ENCODE data around the gene MCM3AP.

MCM3AP gene

DNA sequence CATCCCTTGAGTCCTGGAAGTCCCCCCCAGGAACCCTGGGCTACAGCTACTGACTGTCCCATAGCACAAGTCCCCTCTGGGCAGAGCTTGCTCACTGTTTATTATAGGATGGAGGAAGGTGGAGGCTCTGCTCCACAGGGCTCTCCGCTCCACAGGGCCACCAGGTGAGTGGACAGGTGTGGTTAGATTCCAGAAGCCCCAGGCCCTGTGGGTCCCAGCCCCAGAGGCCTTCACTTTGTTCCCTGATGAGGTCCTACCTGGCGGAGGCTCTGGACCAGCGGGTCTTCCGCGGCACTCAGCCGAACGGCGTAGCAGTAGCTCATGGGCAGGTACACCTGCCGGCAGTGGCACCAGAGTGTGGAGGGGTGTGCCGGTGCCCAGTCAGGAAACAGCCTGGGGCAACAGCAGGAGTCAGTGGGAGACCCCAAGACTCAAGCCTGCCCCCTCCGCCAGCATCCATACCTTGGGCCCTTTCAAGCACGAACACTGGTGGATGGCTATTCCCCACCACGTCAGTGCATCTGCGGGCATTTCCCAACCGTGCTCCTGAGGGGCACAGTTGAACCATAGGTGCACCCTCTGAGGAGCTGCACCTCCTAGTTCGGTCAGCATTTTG is 69.2 kb downstream of the MCM3AP start:
- DNase-seq (ENCODE audit: low read depth): no peak

DNA sequence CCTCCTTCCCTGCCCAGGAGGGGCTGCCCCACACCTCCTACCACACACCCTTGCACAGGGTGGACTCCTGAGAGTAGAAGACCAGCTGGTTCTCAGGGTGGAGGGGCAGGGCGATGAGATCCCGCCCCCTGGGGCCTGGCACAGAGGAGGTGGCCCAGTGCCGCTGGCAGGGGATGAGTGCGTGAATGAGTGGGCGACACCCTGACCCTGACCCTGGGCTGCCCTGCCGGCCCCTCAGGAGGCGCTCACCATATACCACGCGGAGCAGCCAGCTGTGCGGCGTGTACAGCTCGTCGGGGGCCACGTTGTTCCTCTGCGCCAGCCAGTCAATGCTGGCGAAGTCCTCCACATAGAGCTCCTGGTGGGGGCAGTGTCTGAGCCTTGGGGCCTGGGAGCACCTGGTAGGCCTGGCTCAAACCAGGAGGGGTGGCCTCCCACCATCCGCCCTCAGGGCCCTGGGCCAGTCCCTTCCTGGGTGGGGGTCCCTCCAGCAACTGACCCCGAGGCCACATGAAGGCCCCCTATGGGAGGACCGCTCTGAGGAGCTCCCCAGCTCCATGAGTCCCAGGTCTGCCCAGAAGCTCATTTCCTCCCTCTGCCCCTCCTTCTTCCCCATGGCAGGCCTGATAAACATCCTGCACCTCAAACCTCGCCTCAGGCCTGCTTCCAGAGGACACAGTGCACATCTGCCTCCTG is 69.8 kb downstream of the MCM3AP start:
- DNase-seq (ENCODE audit: low read depth): no peak

DNA sequence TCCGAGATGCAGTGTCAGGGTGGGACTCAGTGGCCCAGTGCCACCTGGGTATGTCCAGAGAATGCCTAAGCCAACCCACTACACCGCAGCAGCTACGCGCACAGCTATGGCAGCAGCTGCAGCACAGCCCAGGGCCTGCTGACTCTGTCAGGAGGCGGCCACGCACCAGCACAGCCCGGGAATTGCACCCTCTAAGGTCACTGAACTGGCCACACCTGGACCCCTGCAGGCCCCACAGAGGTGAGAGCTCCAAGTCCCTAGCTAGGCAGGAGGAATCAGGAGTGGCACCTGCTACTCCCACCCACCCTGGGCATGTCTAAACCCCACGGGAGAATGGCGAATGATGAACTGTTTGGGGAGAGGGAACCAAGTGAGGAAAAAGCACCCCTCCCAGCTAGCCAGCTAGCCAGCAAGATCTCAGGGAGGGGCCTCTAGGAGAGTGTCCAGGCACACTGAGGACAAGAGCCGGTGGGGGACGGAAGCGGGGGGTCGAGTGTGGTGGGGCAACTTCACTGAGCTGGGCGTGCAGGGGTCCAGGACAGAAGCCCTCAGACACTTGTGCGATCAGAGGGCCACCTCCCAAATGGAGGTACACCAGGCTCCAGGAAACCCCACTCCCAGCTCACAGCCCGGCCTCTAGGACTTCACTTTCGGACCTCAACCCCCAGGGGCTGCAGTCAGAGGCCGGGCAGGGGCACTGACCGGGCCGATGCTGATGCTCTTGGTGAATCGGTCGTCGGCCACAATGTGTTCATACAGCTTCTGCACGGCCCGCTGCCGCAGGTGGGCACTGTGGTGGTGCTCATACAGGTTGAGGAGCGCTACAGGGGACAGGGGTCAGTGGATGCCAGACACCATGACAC is 70.7 kb downstream of the MCM3AP start:
- DNase-seq (ENCODE audit: low read depth): no peak

DNA sequence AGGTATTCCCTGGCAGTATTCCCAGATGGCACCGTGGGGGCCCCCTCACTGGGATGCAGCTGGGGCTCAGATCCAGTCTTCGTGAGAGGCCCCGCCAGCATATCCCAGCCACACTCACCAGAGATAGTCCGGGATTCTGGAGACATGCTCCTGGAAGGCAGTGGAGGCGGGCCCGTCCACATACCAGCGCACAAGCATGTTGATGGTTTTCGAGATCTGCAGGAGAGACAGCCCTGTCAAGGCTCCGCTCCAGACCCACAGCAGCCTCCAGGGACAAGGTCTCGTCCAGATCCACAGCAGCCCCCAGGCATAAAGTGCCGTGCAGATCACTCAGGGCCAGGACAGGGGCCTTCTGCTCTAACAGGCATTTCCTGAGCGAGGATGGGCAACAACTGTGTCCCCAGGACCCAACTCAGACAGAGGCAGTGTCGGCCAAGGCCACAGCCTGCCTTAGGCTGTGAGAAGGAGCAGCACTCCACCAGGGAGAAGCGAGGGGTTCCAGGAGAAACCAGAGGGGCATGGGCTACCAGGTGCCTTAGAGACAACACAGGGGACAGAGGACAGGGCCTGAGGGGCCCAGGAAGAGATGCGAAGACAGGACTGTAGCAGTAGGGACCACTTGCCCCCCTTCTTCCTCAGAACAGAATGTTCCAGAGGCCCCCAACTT is 71.7 kb downstream of the MCM3AP start:
- no peak for DNase-seq (ENCODE audit: low read depth)

DNA sequence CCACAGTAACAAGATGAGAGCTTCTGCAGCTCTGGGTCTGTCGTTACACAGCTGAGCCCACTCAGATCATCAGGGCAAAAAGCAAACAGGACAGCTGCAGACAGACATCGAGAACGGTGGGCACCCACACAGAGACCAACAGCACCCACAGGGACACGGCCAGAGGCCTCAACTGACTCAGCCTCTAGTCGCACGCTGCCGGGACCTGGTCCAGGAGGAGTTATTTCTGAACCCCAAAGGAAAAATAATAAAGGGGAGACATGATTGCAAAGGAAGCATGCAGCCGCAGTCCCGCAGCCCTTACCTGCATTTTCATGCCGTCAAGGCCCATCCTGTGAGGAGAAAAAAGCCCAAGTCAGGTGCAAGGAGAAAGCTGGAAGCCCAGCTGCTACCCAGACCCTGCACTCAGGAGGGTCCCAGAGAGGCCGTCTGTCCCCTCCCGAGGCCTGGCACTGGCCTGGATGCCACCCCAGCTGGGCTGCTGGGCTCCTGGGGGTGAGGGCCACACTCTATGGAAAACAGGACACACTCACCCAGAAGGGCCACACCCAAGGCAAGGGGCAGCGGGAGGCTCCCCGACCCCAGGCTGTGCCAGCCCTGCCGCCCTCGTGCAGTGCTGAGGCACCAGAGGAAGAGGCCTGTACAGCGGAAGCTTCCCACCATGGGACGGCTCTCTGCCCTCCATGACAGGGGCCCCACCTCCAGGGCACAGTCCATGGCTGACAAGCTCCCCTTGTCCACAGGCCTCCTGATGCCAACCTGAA is 72.5 kb downstream of the MCM3AP start:
- no peak for DNase-seq (ENCODE audit: low read depth)

DNA sequence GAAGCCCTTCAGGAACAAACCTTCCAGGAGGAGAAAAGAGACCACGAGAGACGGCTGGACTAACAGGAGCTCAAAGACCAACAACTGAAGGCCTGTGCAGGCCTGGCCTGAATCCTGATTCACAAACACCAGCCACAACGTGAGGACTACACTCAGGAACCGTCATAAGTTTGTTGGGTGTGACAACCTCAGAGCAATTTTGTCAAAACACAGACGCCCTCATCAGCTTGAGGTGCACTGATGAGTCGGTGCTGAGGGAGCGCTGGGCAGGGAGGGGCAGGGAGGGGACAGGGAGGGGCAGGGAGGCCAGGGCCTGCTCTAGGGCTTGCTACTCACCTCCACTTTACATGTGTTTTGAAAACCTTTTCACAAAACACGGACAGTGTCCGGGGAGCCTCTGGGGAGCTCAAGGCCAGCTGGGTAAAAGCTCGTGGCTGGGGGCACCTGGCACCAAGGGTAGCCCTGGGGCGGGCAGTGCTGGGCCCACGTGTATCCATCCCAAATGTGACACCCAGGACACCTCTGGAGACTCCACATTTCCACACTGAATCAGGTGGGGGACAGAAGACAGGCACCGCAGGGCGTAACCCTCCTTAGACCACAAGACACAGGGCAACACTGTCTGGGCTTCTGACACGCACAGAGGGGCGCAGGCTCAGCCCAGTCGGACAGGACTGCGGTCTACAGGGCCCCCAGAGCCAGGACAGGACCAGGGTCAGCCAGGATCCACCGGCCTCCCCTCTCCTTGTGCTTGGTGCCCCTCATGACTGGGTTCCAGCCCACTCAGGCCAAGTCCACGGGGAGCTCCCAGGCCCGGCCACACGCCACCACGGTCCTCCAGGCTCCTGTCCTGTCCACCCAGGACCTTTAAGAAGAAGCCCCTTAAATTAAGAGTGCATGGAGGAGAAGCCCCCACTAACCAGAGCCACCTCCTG is 73.4 kb downstream of the MCM3AP start:
- no peak for DNase-seq (ENCODE audit: low read depth)

DNA sequence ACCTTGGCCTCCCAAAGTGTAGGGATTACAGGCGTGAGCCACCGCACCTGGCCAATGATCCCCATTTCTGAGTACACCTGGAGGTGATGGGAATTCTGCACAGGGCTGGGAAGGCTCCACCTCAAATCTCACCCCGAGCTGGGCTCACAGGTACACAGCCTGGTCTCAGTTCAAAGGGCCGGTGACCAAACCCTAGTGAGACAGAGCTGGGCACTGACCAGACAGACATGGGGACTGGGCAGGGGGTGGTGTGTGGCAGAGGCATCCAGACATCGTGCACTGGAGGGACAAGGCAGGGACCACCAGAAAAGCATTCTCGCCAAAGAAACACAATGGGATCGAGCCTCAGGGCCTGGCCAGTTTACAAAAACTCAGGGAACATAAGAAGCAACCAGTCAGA is 74.0 kb downstream of the MCM3AP start:
- no peak for DNase-seq (ENCODE audit: low read depth)

DNA sequence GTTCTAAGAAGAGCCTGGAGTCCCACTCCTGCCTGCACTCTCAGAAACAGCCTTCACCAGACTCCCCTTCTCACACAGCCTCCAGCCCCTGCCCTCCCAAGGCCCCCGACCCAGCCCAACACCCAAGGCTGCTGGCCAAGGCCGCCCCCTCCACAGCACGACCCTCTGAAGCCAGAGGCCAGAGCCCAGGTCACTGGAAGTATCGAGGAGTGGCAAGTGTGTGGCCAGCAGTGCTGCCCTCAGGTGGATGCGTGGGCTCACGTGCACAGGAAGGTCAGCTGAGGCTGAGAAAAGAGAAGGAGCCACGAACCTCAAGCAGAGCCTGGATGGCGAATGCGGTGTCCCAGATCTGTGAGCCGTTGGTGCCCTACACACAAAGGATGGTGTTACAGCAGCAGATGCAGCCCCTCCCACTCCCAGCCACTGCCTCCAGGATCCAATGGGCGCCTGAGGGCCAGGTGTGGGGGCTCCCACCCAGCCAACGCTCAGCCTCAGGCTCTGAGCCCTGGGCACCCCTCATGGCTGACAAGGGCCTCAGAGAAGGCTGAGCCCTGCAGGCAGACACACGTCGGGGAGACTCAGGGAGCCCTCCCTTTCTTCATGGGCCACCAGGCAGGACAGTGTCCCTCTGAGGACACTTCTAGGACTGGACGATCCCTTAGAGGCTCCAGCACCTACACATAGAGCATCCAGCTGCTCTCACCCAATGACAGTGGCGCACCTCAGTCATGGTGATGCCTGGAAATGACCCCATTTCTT is 74.9 kb downstream of the MCM3AP start:
- no peak for DNase-seq (ENCODE audit: low read depth)

DNA sequence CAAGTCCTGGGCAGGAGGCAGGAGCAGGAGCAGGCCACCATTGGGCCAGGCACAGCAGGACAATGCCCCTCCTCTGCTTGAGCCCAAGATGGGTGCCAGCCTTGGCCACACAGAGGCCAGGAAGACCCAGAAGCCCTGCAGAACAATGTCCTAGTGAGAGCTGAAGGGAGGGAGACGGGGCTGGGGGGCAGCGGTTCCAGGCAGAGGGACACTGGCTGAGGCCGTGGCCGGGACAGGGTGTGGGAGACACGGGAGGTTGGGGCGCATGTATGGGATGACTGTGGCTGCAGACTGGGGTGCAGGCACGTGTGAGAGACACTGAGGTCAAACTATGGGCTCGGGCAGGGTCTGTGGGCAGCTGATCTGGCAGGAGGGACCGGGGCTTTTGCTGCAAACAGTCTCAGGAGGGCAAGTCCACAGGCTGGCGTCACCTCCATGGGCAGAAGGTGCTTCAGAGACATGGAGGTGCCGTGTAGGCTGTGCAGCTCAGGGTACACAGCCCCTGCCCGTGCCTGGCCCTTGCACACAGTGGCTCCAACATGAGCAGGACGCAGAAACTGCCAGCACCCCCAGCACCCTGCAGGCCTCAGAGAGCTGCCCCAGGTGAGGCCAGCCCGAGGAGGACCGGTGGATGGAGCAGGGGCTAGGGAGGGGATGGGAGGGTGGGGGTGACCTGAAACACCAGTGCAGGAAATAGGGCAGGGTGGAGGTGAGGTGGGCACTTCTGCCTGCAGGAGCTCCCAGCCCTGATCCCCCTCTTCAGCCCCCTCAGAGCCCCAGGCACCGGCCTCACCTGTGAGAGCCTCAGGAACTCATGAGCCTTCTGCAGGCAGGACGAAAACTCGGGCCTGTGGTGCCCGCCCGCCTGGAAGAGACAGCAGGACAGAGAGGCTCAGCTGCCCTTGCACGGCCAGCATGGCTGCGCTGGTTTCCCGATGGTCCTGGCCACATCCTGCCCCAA is 76.4 kb downstream of the MCM3AP start:
- no peak for DNase-seq (ENCODE audit: low read depth)

DNA sequence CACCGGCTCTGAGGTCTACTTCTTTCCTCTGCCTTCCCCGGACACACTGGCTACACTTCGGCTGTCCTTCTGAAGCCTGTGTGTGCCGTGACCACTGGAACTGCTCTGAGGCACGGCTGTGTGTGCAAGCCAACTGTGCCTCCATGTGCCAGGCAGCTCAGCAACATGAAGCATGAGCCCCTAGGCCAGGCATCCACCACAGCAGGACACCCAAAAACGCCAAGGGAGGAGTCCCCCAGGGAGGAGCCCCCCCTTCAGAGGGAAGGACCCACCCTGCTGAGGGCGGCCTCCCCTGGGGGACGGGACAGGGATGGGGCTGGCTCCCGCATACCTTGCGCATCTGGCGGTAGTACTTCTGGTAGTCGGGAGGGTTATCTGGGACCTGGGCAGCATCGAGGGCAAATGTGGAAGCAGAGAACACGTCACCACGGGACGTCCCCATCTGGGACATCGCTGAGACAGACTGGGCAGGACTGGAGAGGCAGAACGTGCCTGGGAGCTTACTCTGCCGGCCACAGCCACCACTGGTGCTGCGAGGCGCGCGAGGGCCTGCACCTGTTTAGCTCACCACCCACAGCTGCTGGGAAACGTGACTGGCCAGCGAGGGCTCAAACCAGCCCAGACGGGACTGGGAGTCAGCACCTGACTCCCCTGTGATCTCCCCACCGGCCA is 77.4 kb downstream of the MCM3AP start:
- no peak for DNase-seq (ENCODE audit: low read depth)

DNA sequence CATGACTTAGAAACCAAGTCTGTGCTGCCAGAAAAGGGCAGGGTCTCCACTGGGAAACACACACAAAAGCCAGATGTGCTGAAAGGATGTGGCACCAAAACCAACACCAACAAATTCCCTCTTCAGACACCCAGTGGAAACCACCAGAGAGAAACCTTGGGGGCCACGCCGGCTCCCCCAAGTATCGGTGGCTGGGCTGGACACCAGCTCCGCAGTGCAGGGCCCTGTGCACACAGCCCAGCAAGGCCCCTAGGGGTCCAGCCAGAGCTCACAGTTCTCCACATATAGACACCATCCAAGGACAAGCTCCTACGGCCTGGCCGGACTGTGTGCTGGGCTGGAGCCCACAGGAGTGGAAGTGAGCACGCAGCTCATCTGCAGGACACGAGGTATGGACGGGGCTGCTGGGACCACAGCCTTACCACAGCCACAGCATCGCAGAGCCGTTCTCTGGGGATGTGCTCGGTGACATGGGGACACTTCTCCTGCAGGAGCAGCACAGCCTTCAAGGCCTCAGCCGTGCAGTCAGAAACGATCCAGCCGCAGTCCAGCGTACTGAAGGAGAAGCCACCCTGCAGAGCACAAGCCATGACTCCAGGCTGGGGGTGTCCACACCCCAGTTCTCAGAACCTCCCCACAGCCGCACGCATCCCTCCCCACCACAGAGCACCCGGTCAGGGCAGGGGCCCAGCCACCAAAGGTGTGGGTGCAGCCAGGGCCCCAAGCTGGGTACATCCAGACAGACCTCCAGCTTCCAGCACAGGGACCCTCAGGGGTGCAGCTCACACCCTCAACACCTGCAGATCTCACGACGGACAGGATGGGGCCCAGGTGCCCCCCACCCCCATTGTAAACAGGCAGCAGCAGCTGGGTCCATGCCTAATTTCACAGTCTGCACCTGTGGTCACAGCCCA is 78.1 kb downstream of the MCM3AP start:
- no peak for DNase-seq (ENCODE audit: low read depth)

DNA sequence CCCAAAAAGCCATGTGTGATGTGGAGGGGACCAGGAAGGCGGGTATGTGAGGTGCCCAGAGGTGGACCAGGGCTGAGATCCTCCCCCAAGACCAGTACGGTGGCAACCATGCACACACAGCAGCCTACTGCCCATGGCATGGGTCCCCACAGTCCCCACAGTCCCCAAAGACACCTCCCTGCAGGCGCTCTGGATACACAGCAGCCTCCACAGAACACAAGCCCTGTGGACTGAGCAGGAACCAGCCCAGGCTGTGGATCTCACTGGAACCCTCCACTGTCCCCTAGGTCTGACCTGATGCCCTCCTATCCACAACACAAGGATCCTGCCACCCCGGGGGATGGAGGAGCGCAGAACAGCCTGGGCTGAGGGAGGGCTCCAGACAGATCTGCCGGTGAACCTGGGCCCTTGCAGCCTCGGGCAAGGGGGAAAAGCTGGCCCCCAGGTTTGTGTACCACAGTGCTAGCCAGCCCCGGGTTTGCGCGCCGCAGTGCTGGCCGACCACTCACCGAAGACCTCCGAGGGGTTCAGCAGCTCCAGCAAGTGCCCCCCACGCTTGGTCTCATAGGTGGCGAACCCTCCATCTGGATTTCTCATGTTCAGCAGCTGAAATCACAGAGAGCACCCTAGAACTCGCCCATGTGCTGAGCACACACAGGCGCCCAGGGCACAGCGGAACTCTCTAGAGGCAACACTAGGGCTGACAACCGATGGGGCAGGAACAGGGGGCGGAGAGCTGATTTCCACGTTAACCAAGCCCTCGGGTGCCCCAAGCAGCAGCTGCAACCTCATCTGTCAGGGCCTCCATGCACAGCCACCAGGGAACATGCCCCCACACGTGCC is 79.0 kb downstream of the MCM3AP start:
- DNase-seq (ENCODE audit: low read depth): no peak

DNA sequence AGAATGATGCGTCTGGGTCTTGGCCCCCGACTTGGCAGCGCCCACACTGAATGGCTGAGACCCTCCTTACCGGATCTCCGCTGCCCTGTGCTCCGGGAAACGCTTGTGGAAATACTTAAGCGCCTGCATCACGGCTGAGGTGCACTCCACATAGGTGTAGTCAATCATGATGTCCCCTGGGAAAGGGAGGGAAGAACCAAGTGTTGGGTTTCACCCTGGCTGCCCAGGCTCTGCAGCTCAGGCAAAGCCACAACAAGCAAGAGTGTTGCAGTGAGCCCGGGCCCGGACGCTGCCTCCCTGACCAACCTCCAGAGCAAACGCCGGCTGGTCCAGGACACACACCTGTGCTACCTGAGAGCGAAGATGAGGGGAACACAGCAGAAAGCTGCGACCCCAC is 79.6 kb downstream of the MCM3AP start:
- DNase-seq (ENCODE audit: low read depth): no peak

DNA sequence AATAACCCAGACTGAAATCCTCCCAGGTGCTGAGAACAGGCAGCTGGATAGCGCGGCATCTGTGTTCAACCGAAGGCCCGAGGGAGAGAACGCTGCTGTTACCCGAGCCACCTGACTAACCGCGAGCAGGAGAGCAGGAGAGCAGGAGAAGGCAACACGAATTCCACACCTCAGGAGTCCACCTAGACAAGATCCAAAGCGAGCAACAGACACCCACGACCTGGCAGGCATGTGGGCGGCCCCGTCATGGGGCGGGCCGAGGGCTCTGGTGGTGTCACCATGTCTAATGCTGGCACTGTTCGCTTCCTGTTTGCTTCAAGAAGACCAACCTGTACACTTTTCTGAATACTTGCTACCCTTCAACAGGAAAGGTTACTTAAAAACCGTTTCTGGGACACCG is 80.2 kb downstream of the MCM3AP start:
- DNase-seq (ENCODE audit: low read depth): no peak

DNA sequence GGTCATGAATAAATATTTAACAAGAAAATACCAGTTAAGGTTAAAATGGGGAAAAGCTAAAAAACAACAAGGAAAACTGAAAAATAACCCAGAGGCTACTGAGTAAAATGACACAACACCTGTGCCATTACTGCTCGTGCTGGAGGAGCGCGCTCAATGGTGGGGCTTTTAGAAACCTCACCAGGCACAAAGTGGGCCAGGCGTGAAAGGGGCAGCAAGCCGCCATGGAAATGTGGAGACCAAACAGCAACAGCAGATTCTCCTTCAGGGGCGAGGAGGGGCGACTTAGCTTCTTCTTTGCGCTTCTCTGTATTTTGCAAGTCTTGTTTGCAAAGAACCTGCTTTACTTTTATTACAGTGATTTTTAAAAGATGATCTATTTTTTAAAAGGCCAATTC is 82.2 kb downstream of the MCM3AP start:
- DNase-seq (ENCODE audit: low read depth): no peak

DNA sequence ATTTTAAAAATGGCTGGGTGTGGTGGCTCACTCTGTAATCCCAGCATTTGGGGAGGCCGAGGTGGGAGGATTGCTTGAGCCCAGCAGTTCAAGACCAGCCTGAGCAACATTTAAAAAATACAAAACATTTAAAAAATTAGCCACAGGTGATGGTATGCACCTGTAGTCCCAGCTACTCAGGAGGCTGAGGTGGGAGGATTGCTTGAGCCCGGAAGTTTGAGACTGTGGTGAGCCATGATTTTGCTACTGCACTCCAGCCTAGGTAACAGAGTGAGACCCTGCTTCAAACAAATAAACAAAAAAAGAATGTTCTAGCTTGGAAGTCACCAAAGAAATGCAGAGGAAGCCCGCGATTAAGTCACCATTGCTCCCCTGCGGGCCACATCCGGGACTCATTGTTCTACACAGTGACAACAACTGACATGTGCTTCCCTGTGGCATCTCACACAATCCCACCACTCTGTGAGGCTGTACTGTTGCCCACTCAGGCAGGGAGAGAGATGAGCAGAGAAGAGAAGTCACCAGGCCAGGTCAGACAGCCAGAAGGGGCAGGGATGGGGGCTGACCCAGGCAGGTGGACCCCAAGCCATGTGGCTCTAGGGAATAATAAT is 82.7 kb downstream of the MCM3AP start:
- DNase-seq (ENCODE audit: low read depth): no peak
